GM12874 (cell line): Measurements from ENCODE around the gene ALPG.

ENCODE experiments used
- TF ChIP-seq, protein P1 (sequence below): IDR thresholded peaks from 2 replicates; pipeline ENCODE4 v1.5.1; 2011; ENCODE audit warnings: low read depth, mild to moderate bottlenecking, control low read depth, low read length, moderate library complexity; ENCODE audit not compliant: insufficient read depth

The ALPG gene

DNA sequence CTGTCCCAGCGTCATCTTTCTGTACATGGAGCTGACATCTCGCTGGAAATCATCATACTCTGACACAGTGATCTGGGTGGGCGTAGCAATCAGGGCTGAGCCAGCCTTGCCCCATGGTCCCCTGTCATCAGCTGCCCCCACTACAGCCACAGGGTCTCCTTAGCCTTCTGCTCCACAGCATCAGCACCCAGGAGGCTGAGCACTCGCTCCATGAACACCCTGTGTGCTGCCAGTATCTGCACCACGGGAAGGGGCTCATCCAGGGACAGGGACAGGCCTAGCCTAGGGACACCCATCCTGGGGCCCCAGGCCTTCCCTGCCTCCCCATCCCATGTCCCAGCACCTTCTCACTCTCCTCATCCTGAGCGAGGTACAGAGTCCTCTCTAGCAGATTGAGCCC lies 11.4 kb downstream of the ALPG start:
- TF ChIP-seq, protein P1, sequence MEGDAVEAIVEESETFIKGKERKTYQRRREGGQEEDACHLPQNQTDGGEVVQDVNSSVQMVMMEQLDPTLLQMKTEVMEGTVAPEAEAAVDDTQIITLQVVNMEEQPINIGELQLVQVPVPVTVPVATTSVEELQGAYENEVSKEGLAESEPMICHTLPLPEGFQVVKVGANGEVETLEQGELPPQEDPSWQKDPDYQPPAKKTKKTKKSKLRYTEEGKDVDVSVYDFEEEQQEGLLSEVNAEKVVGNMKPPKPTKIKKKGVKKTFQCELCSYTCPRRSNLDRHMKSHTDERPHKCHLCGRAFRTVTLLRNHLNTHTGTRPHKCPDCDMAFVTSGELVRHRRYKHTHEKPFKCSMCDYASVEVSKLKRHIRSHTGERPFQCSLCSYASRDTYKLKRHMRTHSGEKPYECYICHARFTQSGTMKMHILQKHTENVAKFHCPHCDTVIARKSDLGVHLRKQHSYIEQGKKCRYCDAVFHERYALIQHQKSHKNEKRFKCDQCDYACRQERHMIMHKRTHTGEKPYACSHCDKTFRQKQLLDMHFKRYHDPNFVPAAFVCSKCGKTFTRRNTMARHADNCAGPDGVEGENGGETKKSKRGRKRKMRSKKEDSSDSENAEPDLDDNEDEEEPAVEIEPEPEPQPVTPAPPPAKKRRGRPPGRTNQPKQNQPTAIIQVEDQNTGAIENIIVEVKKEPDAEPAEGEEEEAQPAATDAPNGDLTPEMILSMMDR, result no peak

DNA sequence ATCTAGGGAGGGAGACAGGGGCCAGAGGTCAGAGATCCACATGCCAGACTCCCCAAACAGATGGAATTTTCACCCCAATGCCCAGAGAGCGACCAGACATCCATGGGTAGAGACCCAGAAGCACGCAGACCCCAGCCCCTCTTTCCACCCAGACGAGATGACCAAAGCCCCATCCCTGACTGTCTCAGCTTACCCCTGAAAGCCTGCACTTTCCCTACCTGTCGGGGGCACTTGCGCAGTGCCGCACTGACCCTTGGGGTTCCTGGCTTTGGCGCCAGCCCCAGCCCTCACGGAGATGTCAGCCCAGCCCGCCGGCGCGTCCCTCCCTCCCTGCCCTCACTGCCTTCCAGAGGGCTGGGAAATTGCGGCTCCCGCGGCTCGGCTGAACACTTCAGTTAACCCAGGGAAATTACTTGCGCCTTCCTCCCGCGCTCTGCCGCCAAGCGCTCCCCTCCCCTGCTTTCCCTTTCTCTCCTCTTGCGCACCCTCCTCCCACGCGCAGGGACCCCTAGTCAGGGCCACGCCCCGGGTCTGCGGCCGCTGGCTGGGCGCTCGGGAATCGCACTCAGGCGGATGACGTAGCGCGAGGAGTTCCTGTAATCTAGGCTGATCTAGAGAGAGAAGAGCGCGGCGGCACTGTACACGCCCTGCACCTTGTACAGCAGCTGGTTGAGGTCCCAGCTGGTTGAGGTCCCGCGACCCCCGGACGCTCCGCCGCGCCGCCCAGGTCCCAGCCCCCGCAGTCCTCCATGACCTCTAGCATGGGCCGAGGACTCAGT lies 12.0 kb downstream of the ALPG start:
- TF ChIP-seq, protein P1, result no peak

DNA sequence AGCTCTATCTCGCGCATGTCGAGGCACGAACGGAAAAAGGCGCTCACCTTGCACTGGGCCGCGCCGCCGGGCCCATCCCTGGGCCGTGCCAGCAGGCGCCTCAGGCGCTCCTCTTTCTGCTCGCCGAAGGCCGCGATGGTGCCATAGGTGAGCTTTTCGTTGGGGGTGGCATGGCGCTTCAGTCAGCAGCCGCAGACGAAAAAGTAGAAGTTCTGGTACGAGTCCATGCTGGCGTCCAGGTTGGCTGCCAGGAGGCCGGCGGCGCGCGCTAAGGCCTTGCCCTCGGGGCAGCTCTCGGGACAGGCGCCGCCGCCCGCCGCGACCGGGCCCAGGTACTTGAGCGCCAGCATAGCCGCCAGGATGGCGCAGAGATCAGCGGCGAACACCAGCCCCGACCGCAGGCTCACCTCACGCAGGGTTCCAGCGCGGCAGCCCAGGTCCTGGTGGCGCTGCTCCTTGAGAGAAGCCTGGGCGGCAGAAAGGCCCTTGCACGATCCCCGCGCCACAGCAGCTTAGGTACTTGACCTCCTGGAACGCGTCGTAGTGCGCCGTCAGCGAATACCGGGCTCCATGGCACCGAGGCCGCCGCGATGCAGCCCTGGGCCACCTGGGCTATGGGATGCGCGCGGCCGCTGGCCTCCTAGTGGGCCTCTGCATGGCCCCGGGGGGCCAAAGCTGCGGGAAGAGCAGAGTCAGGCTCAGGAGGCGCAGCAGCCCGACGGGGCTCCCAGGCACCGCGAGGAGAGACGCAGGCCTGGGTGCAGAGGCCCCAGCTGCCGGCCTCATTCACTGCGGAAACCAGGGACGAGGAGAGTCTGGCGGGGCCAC lies 12.8 kb downstream of the ALPG start:
- TF ChIP-seq, protein P1, result no peak

DNA sequence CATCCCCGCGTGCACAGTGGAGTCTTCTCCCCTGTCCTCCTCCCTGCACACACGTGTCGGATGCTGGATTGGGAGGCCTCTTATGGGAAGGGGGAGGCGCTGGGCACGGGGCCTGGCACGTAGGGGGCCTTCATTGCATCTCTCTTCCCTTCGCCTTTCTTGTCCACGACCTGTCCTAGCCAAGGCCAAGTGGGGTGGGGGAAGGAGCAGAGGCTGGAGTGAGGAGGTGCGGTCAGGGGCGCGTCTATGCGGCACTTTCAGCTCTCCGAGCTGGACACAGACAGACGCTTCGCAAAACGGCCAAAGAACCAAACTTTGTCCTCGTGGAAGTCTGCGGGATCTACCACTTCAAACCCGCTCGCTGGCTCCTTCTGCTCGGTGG lies 13.4 kb downstream of the ALPG start:
- TF ChIP-seq, protein P1, result no peak

DNA sequence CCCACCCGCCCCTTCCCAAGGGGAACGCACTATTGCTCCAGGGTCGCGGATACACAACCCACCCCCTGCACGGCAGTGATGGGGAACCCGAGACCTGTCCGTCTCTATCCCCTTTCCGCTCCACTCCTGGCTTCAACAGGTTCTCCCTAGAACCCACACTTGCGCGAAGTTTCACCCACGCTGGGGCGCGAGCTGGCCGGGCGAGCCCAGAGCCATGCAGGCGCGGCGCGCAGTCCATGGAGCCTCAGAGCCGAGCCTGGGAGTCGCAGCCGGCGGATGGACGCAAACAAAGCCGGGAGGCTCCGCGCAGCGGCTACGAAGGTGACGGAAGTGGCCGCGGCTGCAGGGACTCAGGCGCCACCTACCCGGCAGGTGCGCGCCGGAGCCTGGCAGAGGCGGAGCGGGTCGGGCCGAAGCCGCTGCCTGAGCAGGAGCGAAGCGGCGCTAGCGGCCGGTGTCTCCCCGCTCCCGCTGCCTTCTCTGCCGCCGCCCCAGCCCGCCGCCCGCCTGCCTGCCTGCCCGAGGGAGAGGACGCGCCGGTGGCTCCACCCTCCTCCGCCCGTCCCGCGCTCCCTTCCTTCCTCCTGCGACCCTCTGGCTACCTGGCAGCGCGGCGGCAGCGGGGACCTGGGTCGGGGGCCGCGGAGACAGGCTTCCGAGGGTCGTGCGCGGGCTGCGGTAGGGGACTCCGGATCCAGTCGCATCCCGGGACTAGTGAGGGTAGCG lies 14.0 kb downstream of the ALPG start:
- TF ChIP-seq, protein P1, result no peak

DNA sequence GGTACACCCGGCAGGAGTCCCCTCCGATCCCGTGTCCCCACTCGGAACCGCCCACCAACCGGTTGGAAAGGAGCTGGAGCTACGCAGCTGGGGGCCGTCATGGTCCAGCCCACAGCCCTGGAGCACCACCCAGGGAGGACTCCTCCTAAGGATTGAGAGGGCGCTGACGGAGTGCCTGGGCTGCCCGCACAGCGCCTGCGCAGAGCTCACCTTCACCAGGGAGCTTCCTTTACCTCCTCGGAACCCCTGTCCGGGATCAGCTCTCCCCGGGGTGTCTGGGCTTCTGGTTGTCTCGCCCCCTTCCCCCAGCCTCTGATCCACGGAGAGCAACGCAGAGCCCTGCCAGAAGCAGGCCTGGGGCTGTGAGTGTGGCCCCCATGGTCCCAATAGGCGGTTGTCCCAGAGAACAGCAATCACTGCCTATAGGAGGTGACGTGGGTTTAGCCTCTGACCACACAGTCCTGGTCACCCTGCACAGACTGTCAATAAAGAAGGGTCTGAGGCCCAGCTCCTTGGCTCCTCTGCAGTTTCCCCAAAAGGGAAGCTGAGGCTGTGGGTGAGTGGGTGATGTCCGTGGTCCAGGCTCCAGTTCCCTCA lies 14.6 kb downstream of the ALPG start:
- TF ChIP-seq, protein P1, result no peak

DNA sequence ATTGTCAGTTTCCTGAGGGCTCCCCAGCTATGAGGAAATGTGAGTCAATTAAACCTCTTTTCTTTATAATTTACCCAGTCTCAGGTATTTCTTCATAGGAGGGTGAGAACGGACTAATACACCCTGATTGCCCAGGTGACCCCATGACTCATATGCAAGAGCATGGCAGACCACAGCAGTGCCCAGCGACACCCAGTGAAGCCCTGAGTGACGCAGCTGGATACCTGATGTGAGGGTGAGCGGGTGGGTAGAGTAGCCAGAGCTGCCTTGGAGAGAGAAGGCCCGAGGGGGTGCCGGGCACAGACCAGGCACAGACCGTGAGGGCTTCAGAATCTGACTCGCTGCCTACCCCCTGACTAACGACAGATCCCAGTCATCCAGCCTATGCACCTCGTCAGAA lies 15.4 kb downstream of the ALPG start:
- TF ChIP-seq, protein P1, result no peak
